Islet of Langerhans (tissue), 1 donor: ENCODE measurements around the gene CELA3A.

Experiments used
- FAIRE-seq: peaks from one replicate; lab custom pipeline; 2011; peaks lifted over from hg19 to GRCh38; lab: Jason Lieb, UNC

CELA3A gene

DNA sequence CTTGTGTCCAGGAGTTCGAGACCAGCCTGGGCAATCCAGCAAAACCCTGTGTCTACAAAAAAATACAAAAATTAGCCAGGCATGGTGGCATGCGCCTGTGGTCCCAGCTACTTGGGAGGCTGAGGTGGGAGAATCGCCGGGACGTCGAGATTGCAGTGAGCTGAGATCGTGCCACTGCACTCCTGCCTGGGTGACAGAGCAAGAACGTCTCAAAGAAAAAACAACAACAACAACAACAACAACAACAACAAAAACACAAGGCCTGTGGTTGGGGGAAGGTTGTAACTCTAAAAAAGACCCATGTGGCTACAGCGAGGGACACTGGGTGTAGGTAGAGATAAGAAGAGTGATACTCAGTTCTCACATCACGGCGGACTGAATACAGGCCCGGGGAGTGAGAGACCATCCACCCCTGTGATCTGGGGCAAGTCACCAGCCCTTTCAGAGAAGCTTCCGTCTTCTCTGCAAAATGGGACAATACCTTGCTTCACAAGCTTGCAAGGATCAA is 50.2 kb downstream of the CELA3A start:
- no peak for FAIRE-seq

DNA sequence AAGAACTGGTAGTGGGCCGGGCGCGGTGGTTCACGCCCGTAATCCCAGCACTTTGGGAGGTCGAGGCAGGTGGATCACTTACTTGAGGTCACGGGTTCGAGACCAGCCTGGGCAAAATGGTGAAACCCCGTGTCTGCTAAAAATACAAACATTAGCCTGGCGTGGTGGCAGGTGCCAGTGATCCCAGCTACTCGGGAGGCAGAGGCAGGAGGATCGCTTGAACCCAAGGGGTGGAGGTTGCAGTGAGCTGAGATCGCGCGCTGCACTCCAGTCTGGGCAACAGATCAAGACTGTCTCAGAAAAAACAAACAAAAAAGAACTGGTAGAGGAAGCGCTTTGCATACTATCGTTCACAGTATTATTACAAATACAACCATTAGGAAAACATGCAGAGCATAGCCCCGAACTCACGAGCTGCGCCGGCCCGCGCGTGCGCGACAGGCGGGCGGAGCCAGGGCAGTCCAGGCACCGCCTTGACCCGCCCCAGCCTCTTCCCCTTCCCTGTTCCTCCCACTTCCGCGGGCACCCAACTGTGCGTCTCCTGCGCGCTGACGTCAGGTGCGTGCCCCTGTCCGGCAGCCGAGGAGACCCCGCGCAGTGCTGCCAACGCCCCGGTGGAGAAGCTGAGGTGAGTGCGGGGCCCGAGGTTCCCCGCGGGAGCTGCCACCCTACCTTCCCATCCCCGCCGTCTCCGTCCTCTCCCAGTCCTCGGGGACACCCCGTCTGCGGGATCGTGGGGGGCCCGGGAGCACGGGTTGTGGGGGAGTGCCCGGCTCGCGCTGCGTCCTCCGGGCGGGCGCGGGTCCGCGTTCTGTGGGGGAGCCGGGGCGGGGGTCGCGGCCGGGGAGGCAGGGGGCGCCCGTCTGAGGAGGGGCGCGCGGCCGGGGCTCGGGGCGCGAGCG is 50.9 kb downstream of the CELA3A start, which contains the start of gene CDC42:
CDC42 (plus strand) TSS at position 595 of the 902 bp plus-strand sequence. CDS start 25,770 bp downstream, outside the sequence.
- no peak for FAIRE-seq

DNA sequence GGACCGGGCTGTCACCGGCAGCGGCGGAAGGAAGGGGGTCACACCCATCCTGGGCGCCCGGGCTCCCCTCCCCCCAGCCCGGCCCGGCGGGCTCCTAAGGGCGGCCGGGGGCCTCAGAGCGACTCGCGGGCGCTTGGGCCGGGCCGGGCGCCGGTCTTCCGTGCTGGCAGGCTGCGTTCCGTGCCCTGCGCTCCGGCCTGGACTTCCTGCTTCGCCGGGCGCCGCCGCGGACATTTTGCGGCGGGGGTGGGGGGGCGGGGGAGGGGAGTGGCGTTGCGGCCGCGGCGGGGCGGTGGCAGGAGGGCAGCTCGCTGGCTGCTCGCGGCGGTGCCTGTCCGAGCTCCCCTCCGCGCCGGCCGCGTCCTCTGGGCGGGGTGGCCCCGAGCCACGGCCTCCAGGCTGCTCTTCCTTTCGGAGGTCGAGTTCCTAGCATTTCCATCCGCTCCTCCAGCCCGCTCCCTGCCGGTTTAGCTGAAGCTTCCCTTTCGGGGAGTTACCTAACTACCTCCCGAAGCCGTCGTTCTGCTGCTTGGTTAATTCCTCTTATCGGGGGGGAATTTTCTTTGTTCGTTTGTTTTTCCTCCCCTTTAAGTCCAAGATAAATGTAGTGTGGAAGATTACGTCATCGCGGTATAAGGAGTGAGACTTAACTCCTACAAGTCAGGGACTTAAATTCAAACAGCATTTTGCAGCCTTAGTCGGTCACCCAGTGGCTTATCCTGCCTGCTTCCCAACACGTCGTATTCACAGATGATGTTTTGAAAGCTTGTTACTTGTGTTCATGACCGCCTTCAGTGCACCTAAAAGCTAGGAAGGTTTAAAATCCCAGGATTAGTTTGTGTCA is 51.8 kb downstream of the CELA3A start:
- FAIRE-seq, result no peak

DNA sequence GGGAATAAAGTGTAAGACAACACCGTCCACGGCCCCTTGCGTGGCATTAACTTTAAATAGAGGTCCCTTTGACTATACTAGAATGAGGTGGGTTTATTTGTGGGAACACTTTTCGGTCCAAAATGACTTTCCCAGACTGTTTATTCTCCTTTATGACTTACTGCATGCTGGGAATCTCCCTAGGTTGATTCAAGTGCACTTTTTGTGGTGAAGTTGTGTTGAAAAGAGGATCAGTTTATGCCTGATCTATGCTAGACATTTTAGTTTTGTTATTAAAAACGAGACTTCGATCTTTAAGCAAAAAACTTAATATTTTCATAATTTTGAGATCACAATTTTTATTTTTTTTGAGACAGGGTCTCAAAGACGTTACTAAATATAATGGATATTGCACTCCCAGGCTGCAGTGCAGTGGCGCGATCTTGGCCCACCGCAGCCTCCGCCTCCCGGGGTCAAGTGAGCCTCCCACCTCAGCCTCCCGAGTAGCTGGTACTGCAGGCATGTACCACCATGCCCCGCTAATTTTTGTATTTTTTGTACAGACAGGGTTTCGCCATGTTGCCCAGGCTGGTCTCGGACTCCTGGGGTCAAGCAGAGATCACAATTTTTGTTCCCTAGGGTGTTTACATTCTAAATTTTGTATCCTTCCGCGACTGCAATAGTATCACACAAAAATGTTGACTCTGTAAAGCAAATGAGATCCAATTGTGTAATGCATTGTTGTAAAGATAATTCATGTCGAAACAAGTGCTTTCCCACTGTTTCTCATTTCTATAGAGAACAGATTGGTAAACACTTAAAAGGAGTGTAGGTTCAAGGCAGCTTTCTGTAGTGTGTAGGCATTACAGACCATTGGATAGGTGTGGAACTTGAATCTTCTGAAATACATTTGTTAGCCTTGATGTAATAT is 52.7 kb downstream of the CELA3A start:
- no peak for FAIRE-seq

DNA sequence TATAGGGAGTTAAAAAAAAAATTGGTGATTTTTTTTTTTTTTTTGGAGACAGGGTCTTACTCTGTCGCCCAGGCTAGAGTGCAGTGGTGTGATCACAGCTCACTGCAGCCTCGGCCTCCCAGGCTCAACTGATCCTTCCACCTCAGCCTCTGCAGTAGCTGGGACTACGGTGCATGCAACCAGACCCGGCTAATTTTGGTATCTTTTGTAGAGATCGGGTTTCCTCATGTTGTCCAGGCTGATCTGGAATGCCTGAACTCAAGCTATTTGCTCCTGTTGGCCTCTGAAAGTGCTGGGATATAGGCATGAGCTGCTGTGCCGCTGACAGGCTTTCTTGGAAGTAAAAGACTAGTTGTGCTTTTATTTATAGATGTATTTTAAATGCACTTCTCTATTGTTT is 54.0 kb downstream of the CELA3A start:
- FAIRE-seq, result no peak

DNA sequence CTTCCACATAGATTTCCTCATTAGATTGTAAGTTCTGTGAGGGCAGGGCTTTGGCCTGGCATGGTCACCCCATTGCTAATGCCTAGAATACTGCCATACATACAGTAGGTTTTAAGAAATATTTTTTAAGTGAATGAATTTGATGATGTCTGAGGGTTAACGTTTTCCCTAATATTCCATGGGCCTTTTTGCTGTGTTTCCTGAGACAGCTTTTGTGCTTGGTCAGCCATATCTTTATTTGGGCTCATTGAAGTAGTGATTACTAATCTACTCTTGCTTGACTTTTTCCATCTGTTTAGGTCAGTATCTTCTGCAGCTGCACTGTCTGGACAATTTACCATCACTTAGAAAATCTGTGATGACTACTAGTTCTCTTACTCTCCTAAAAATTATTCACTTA is 54.6 kb downstream of the CELA3A start:
- no peak for FAIRE-seq

DNA sequence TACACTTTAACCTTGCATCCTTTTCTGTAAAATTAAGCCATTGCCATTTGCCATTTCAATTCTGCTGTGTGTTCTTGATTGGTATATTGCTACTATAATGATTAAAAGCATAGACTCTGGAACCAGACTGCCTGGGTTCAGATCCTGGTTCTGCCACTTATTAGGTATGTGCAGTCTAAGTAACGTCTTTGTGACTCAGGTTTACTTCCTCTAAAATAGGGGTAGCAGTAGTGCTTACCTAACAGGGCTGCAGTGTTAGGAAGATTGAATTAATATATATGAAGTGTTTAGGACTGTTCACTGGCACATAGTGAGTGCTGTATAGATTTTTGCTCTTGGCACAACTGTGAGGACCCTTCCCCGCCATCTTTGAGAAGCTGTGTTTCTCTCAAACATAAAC is 55.5 kb downstream of the CELA3A start:
- FAIRE-seq, result no peak

DNA sequence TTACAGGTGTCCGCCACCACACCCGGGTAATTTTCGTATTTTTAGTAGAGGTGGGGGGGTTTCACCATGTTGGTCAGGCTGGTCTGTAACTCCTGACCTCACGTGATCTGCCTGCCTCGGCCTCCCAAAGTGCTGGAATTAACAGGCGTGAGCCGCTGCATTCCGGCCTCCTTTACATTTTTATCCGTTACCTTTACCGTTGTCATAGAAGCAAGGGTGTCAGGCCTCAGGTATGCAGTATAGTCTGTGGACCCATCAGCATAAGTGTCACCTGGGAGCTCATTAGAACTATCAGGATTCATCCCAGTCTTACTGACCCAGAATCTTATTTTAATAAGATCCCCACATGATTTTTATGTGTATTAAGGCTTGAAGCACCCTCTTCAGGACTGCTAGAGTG is 56.4 kb downstream of the CELA3A start:
- no peak for FAIRE-seq
